HG03095 (cell line): ENCODE measurements around the gene DSCAML1.

ENCODE experiments used
- ATAC-seq: cut with Tn5 transposase; IDR thresholded peaks from one replicate; pipeline ENCODE4 v1.9.1; 2021; ENCODE audit warnings: moderate library complexity; ENCODE audit not compliant: unreplicated experiment

DSCAML1 gene

GRCh38 chr11:117643606-117644300 is 153.3 kb downstream of the DSCAML1 start:
- ATAC-seq = no peak

- ATAC-seq = no peak
Observed at GRCh38 chr11:117642835-117643234, 154.2 kb downstream of the DSCAML1 start.

- no peak for ATAC-seq
Observed at GRCh38 chr11:117642396-117642795, 154.6 kb downstream of the DSCAML1 start.

GRCh38 chr11:117641008-117641915 is 155.8 kb downstream of the DSCAML1 start:
- ATAC-seq = no peak

- no peak for ATAC-seq
Observed at GRCh38 chr11:117640041-117640440, 157.0 kb downstream of the DSCAML1 start.

GRCh38 chr11:117639601-117640000 is 157.4 kb downstream of the DSCAML1 start:
- no peak for ATAC-seq

GRCh38 chr11:117638911-117639543 is 158.0 kb downstream of the DSCAML1 start:
- no peak for ATAC-seq

- no peak for ATAC-seq
Observed at GRCh38 chr11:117634756-117635603, 162.0 kb downstream of the DSCAML1 start.

GRCh38 chr11:117633976-117634755 is 162.8 kb downstream of the DSCAML1 start:
- no peak for ATAC-seq

GRCh38 chr11:117633186-117633754 is 163.7 kb downstream of the DSCAML1 start:
- ATAC-seq = no peak

GRCh38 chr11:117632306-117632705 is 164.7 kb downstream of the DSCAML1 start:
- ATAC-seq = no peak

GRCh38 chr11:117631336-117632140 is 165.5 kb downstream of the DSCAML1 start:
- ATAC-seq = no peak

- no peak for ATAC-seq
Observed at GRCh38 chr11:117629891-117630538, 167.0 kb downstream of the DSCAML1 start.

- no peak for ATAC-seq
Observed at GRCh38 chr11:117629146-117629545, 167.9 kb downstream of the DSCAML1 start.

GRCh38 chr11:117627259-117627658 is 169.8 kb downstream of the DSCAML1 start:
- no peak for ATAC-seq

GRCh38 chr11:117626576-117626975 is 170.4 kb downstream of the DSCAML1 start:
- no peak for ATAC-seq

GRCh38 chr11:117625237-117625636 is 171.8 kb downstream of the DSCAML1 start:
- no peak for ATAC-seq

GRCh38 chr11:117623831-117624271 is 173.2 kb downstream of the DSCAML1 start:
- no peak for ATAC-seq
